Vagina (tissue), 2 donors: ENCODE results near the gene PCDHGB1.
"Not testable (repeated sequence)": the region's sequence is repeated elsewhere in the genome, so short reads cannot be mapped to it uniquely, and the experiment has no call there.

Source experiments
- POLR2A ChIP-seq, 2 donors: fragments of 450-650 bp; IDR thresholded peaks; one replicate each; pipeline ENCODE4 v1.6.1; 2017; ENCODE audit warnings: antibody characterized with exemption in 2 of 2, mild to moderate bottlenecking in 2 of 2, moderate library complexity in 2 of 2
- POLR2AphosphoS5 ChIP-seq, 2 donors: sonication (generic); formaldehyde crosslinking; IDR thresholded peaks; one replicate each; pipeline ENCODE4 v1.9.0; 2017; ENCODE audit warnings: antibody characterized with exemption in 2 of 2, mild to moderate bottlenecking in 2 of 2, low read depth in 1 of 2; ENCODE audit not compliant: insufficient read depth in 1 of 2
- TF ChIP-seq, protein P1 (sequence below), 3 experiments: fragments of 450-650 bp in 2 of 3; fragments of 200-600 bp in 1 of 3; sonication (generic) in 1 of 3; IDR thresholded peaks; one replicate each; pipeline ENCODE4 v1.5.1; 2017 to 2019; ENCODE audit warnings: antibody characterized with exemption in 3 of 3, mild to moderate bottlenecking in 2 of 3, moderate library complexity in 2 of 3

GRCh38 chr5:141387557-141388311 is 37.8 kb downstream of the PCDHGB1 start, which contains the start of gene PCDHGB4:
- TF ChIP-seq, protein P1, sequence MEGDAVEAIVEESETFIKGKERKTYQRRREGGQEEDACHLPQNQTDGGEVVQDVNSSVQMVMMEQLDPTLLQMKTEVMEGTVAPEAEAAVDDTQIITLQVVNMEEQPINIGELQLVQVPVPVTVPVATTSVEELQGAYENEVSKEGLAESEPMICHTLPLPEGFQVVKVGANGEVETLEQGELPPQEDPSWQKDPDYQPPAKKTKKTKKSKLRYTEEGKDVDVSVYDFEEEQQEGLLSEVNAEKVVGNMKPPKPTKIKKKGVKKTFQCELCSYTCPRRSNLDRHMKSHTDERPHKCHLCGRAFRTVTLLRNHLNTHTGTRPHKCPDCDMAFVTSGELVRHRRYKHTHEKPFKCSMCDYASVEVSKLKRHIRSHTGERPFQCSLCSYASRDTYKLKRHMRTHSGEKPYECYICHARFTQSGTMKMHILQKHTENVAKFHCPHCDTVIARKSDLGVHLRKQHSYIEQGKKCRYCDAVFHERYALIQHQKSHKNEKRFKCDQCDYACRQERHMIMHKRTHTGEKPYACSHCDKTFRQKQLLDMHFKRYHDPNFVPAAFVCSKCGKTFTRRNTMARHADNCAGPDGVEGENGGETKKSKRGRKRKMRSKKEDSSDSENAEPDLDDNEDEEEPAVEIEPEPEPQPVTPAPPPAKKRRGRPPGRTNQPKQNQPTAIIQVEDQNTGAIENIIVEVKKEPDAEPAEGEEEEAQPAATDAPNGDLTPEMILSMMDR (IDR thresholded peaks at IDR 0.05) = not testable (repeated sequence)
- not testable (repeated sequence) for TF ChIP-seq POLR2AphosphoS5 (IDR thresholded peaks at IDR 0.05; ENCODE audit: insufficient read depth in 1 of 2, low read depth in 1 of 2); POLR2A (IDR thresholded peaks at IDR 0.05)
